Panc1 (cell line): Measurements from ENCODE around the gene RIT2. TPM values are rescaled to one million over a fixed set of nuclear protein-coding genes. Genes with fewer than 3 reads are reported as not detected.
"Not testable (repeated sequence)": the region's sequence is repeated elsewhere in the genome, so short reads cannot be mapped to it uniquely, and the experiment has no call there.

Source experiments
- ATAC-seq: fragments of 200-7000 bp; cut with Tn5 transposase; 2 replicates; pipeline ENCODE4 v1.9.1; 2020; ENCODE audit warnings: mild to moderate bottlenecking, moderate library complexity
- BruUV-seq: library from RNA; stranded (reverse); fragments of 400-500 nt; replicated peaks from 2 replicates; lab custom pipeline; 2021; lab: Mats Ljungman, UMichigan
- CTCF ChIA-PET: fragments of 300-600 bp; sonication (Branson Sonifier 250); formaldehyde crosslinking; loops from one replicate; lab custom pipeline; 2022; ENCODE audit warnings: antibody characterized with exemption; lab: Charles Lee
- POLR2A ChIA-PET: fragments of 300-600 bp; sonication (Branson Sonifier 250); formaldehyde crosslinking; loops from one replicate; lab custom pipeline; 2022; ENCODE audit warnings: antibody characterized with exemption; lab: Charles Lee
- DNase-seq: peaks from one replicate; pipeline ENCODE4 v3.0.0-alpha.2; 2010; ENCODE audit warnings: low read depth, low spot score
- H3K27ac ChIP-seq: 2 replicates; pipeline ENCODE4 v1.5.1; 2011; ENCODE audit warnings: mild to moderate bottlenecking, low read length, inconsistent platforms
- H3K27me3 ChIP-seq: fragments of 200-500 bp; sonication (Bioruptor generic); 2 replicates; pipeline ENCODE4 v1.6.0; 2014; ENCODE audit warnings: low read length, inconsistent platforms; ENCODE audit not compliant: control insufficient read depth, insufficient read depth
- H3K36me3 ChIP-seq: fragments of 200-500 bp; sonication (Bioruptor generic); 2 replicates; pipeline ENCODE4 v1.5.1; 2014; ENCODE audit warnings: inconsistent platforms, mild to moderate bottlenecking, low read length, moderate library complexity; ENCODE audit not compliant: control insufficient read depth, insufficient read depth
- H3K4me1 ChIP-seq: 2 replicates; pipeline ENCODE4 v1.5.1; 2011; ENCODE audit warnings: inconsistent platforms, mild to moderate bottlenecking, low read length, moderate library complexity; ENCODE audit not compliant: control insufficient read depth, insufficient read depth
- H3K4me3 ChIP-seq, 2 experiments: 2 replicates each; pipeline ENCODE4 v1.5.1; 2011 to 2012; ENCODE audit warnings: low read depth in 2 of 2, low read length in 2 of 2, mild to moderate bottlenecking in 2 of 2, inconsistent platforms in 1 of 2, moderate library complexity in 1 of 2
- H3K9me3 ChIP-seq: fragments of 200-500 bp; sonication (Bioruptor generic); 2 replicates; pipeline ENCODE4 v1.5.1; 2014; ENCODE audit warnings: low read depth, mild to moderate bottlenecking, inconsistent platforms, low read length, moderate library complexity; ENCODE audit not compliant: control insufficient read depth, insufficient read depth
- CTCF ChIP-seq: fragments of 450-650 bp; IDR thresholded peaks from 2 replicates; pipeline ENCODE4 v1.5.1; 2017; ENCODE audit warnings: mild to moderate bottlenecking
- POLR2AphosphoS5 ChIP-seq: IDR thresholded peaks from 2 replicates; pipeline ENCODE4 v1.6.1; 2012; ENCODE audit warnings: mild to moderate bottlenecking, low read depth, low read length, moderate library complexity
- REST ChIP-seq, 2 experiments: IDR thresholded peaks; 2 replicates each; pipeline ENCODE4 v1.6.1; 2011 to 2012; ENCODE audit warnings: low read depth in 2 of 2, control low read depth in 1 of 2, low read length in 1 of 2, mild to moderate bottlenecking in 1 of 2, moderate library complexity in 1 of 2; ENCODE audit not compliant: insufficient read depth in 1 of 2
- SIN3A ChIP-seq: IDR thresholded peaks from 2 replicates; pipeline ENCODE4 v1.6.1; 2012; ENCODE audit warnings: low read depth, mild to moderate bottlenecking, low read length, moderate library complexity, borderline replicate concordance; ENCODE audit not compliant: insufficient read depth
- TCF7L2 ChIP-seq: IDR thresholded peaks from 2 replicates; pipeline ENCODE4 v1.6.1; 2011; ENCODE audit warnings: mild to moderate bottlenecking, low read depth, low read length, inconsistent platforms
- in situ Hi-C: cut with HindIII; loops from 2 replicates; pipeline ENCODE4 v1.10.0; 2016; ENCODE audit warnings: low sequenced_read_pairs, low pct_unique_long_range_greater_than_20kb
- intact Hi-C: fragments of 100-400 bp; cut with micrococcal nuclease; formaldehyde crosslinking; loops from one replicate; pipeline ENCODE4 v1.10.0; 2022; ENCODE audit not compliant: unreplicated experiment
- total RNA-seq: library from RNA; stranded (reverse); gene quantifications from one replicate; pipeline ENCODE4 v1.2.1, GENCODE V29; 2021; ENCODE audit not compliant: unreplicated experiment

Gene RIT2
- total RNA-seq, 1 experiment from 2014 or later, result not detected

GRCh38 chr18:42798606-42799170, 316.8 kb downstream of the RIT2 start:
- H3K27me3 ChIP-seq, result no peaks in the 10 kb centered on the region
- intact Hi-C loops (loop anchor here (10.0 kb wide), 1 partner anchor 54 kb away; no protein-coding TSS in a partner anchor), in situ Hi-C loops (no loop called here)
- ChIA-PET POLR2A (no interaction called here), CTCF (no interaction called here)
- BruUV-seq, result no TSS peak
- H3K27ac ChIP-seq, result no peak overlapping the region
- ATAC-seq, result no peak
- DNase-seq, result no peak
- TF ChIP-seq CTCF (no peak), SIN3A (no peak), REST (IDR thresholded peaks at IDR 0.05; ENCODE audit: insufficient read depth in 1 of 2, low read depth in 2 of 2, low read length in 1 of 2) (no peak), POLR2AphosphoS5 (no peak), TCF7L2 (no peak)
- H3K4me1 ChIP-seq, result no peaks in the 10 kb centered on the region
- H3K9me3 ChIP-seq, result no peaks in the 10 kb centered on the region
- no peaks in the 10 kb centered on the region for H3K36me3 ChIP-seq
- H3K4me3 ChIP-seq, result no peak overlapping the region

GRCh38 chr18:42795213-42795789, 320.2 kb downstream of the RIT2 start:
- POLR2A ChIA-PET, DNase-seq, H3K4me1 ChIP-seq, H3K27ac ChIP-seq, BruUV-seq, H3K27me3 ChIP-seq, ATAC-seq, in situ Hi-C loops, H3K36me3 ChIP-seq, CTCF ChIA-PET, H3K4me3 ChIP-seq, H3K9me3 ChIP-seq: not testable (repeated sequence)
- intact Hi-C loops, result loop anchor here (10.0 kb wide), 1 partner anchor 50 kb away; no protein-coding TSS in a partner anchor

- CTCF ChIA-PET, result no interaction called here
- TF ChIP-seq CTCF (no peak), SIN3A (no peak), REST (IDR thresholded peaks at IDR 0.05; ENCODE audit: insufficient read depth in 1 of 2, low read depth in 2 of 2, low read length in 1 of 2) (no peak), POLR2AphosphoS5 (no peak), TCF7L2 (no peak)
Observed at GRCh38 chr18:42792731-42793130, 322.8 kb downstream of the RIT2 start.

More at GRCh38 chr18:42792731-42793130, 322.8 kb downstream of the RIT2 start:
- no TSS peak for BruUV-seq
- DNase-seq (no peak), ATAC-seq (no peak)
- intact Hi-C loops (loop anchor here (10.0 kb wide), 1 partner anchor 48 kb away; no protein-coding TSS in a partner anchor), in situ Hi-C loops (no loop called here)
- H3K4me3 ChIP-seq, result no peak overlapping the region
- H3K27me3 ChIP-seq, result no peaks in the 10 kb centered on the region
- no peak overlapping the region for H3K27ac ChIP-seq
- no peaks in the 10 kb centered on the region for H3K36me3 ChIP-seq
- H3K9me3 ChIP-seq, result no peaks in the 10 kb centered on the region
- POLR2A ChIA-PET, result no interaction called here
- no peaks in the 10 kb centered on the region for H3K4me1 ChIP-seq
